Stimulated activated memory B cell treated with anti-CD40 and anti-IgM and Interleukin-4, amounts not matched to agents 10 μg/mL and 1 μg/mL and 100 μg/mL, for 72 hours (primary cell): ENCODE measurements around the gene CPOX.
A peak's percentile ranks its signal among the peaks of the same experiment; 100 is the strongest.

ENCODE experiments used
- ATAC-seq: fragments of 150-1000 bp; cut with Tn5 transposase; 2 replicates; pipeline ENCODE4 v1.10.0; 2021
- H3K27ac Mint-ChIP-seq: one replicate; pipeline ENCODE4 v1.8.0; 2022; ENCODE audit warnings: mild to moderate bottlenecking, mixed read lengths
- H3K27me3 Mint-ChIP-seq: one replicate; pipeline ENCODE4 v1.8.0; 2022; ENCODE audit warnings: mixed read lengths
- H3K36me3 Mint-ChIP-seq: one replicate; pipeline ENCODE4 v1.8.0; 2022; ENCODE audit warnings: mixed read lengths
- H3K4me1 Mint-ChIP-seq: one replicate; pipeline ENCODE4 v1.8.0; 2022; ENCODE audit warnings: mixed read lengths
- H3K4me3 Mint-ChIP-seq: one replicate; pipeline ENCODE4 v1.8.0; 2022; ENCODE audit warnings: mild to moderate bottlenecking, moderate library complexity, mixed read lengths
- H3K9me3 Mint-ChIP-seq: one replicate; pipeline ENCODE4 v1.8.0; 2022; ENCODE audit warnings: mixed read lengths

Gene CPOX

GRCh38 chr3:98581474-98581873 lies 11.9 kb downstream of the CPOX start:
- H3K27me3 Mint-ChIP-seq: no peaks in the 10 kb centered on the region
- no peak for ATAC-seq
- no peak overlapping the region for H3K27ac Mint-ChIP-seq
- peaks cover 5% of the 10 kb centered on the region for H3K4me1 Mint-ChIP-seq
- no peak overlapping the region for H3K4me3 Mint-ChIP-seq
- peaks cover 70% of the 10 kb centered on the region for H3K36me3 Mint-ChIP-seq
- no peaks in the 10 kb centered on the region for H3K9me3 Mint-ChIP-seq

GRCh38 chr3:98580401-98581386 lies 12.7 kb downstream of the CPOX start:
- no peak overlapping the region for H3K4me3 Mint-ChIP-seq
- no peaks in the 10 kb centered on the region for H3K27me3 Mint-ChIP-seq
- H3K27ac Mint-ChIP-seq: no peak overlapping the region
- H3K4me1 Mint-ChIP-seq: peaks cover 5% of the 10 kb centered on the region
- H3K36me3 Mint-ChIP-seq: peaks cover 73% of the 10 kb centered on the region
- ATAC-seq: no peak
- no peaks in the 10 kb centered on the region for H3K9me3 Mint-ChIP-seq

- no peak for ATAC-seq
- Mint-ChIP-seq H3K36me3 (peaks cover 46% of the 10 kb centered on the region), H3K27ac (peak overlapping the region; percentile 1), H3K4me1 (peaks cover 18% of the 10 kb centered on the region), H3K27me3 (no peaks in the 10 kb centered on the region), H3K4me3 (no peak overlapping the region), H3K9me3 (no peaks in the 10 kb centered on the region)
Measured at GRCh38 chr3:98577178-98577895, 16.1 kb downstream of the CPOX start.

- H3K27ac Mint-ChIP-seq: peak overlapping the region; percentile 81
- ATAC-seq: no peak
- H3K4me1 Mint-ChIP-seq: peaks cover 18% of the 10 kb centered on the region
- H3K27me3 Mint-ChIP-seq: no peaks in the 10 kb centered on the region
- H3K9me3 Mint-ChIP-seq: peaks cover 2% of the 10 kb centered on the region
- no peak overlapping the region for H3K4me3 Mint-ChIP-seq
- H3K36me3 Mint-ChIP-seq: peaks cover 30% of the 10 kb centered on the region
Measured at GRCh38 chr3:98574132-98574531, 19.3 kb downstream of the CPOX start.

GRCh38 chr3:98573181-98573728 lies 20.2 kb downstream of the CPOX start:
- ATAC-seq: no peak
- Mint-ChIP-seq H3K4me1 (peaks cover 21% of the 10 kb centered on the region), H3K36me3 (peaks cover 21% of the 10 kb centered on the region), H3K4me3 (peak overlapping the region; percentile 56), H3K27me3 (no peaks in the 10 kb centered on the region), H3K9me3 (peaks cover 2% of the 10 kb centered on the region), H3K27ac (peak overlapping the region; percentile 81)

- ATAC-seq: no peak
- peaks cover 2% of the 10 kb centered on the region for H3K9me3 Mint-ChIP-seq
- H3K27ac Mint-ChIP-seq: peak overlapping the region; percentile 76
Measured at GRCh38 chr3:98568402-98568801, 25.0 kb downstream of the CPOX start.

GRCh38 chr3:98567666-98568270 lies 25.6 kb downstream of the CPOX start:
- peaks cover 33% of the 10 kb centered on the region for H3K4me1 Mint-ChIP-seq
- H3K9me3 Mint-ChIP-seq: peaks cover 2% of the 10 kb centered on the region
- ATAC-seq: peak; percentile 51
- no peaks in the 10 kb centered on the region for H3K27me3 Mint-ChIP-seq
- no peak overlapping the region for H3K4me3 Mint-ChIP-seq
- H3K36me3 Mint-ChIP-seq: no peaks in the 10 kb centered on the region
- H3K27ac Mint-ChIP-seq: peak overlapping the region; percentile 76

More at GRCh38 chr3:98568402-98568801, 25.0 kb downstream of the CPOX start:
- no peak overlapping the region for H3K4me3 Mint-ChIP-seq
- peaks cover 32% of the 10 kb centered on the region for H3K4me1 Mint-ChIP-seq
- H3K36me3 Mint-ChIP-seq: no peaks in the 10 kb centered on the region
- H3K27me3 Mint-ChIP-seq: no peaks in the 10 kb centered on the region

GRCh38 chr3:98565843-98566242 lies 27.6 kb downstream of the CPOX start:
- no peak for ATAC-seq
- peaks cover 39% of the 10 kb centered on the region for H3K4me1 Mint-ChIP-seq
- H3K9me3 Mint-ChIP-seq: peaks cover 2% of the 10 kb centered on the region
- no peaks in the 10 kb centered on the region for H3K36me3 Mint-ChIP-seq
- H3K27me3 Mint-ChIP-seq: no peaks in the 10 kb centered on the region
- peak overlapping the region; percentile 86 for H3K27ac Mint-ChIP-seq
- H3K4me3 Mint-ChIP-seq: no peak overlapping the region

- ATAC-seq: no peak
- Mint-ChIP-seq H3K36me3 (no peaks in the 10 kb centered on the region), H3K9me3 (peaks cover 2% of the 10 kb centered on the region), H3K4me1 (peaks cover 41% of the 10 kb centered on the region), H3K4me3 (no peak overlapping the region), H3K27ac (peak overlapping the region; percentile 86), H3K27me3 (no peaks in the 10 kb centered on the region)
Measured at GRCh38 chr3:98565237-98565643, 28.2 kb downstream of the CPOX start.

- ATAC-seq: peak; percentile 63
- Mint-ChIP-seq H3K4me3 (peak overlapping the region; percentile 47), H3K36me3 (no peaks in the 10 kb centered on the region), H3K27ac (peak overlapping the region; percentile 86), H3K27me3 (no peaks in the 10 kb centered on the region), H3K9me3 (peaks cover 2% of the 10 kb centered on the region), H3K4me1 (peaks cover 41% of the 10 kb centered on the region)
Measured at GRCh38 chr3:98564282-98565005, 29.0 kb downstream of the CPOX start.

- ATAC-seq: peak; percentile 71
- Mint-ChIP-seq H3K36me3 (no peaks in the 10 kb centered on the region), H3K27ac (peak overlapping the region; percentile 86), H3K4me3 (no peak overlapping the region), H3K4me1 (peaks cover 46% of the 10 kb centered on the region), H3K27me3 (no peaks in the 10 kb centered on the region), H3K9me3 (no peaks in the 10 kb centered on the region)
Measured at GRCh38 chr3:98563661-98564281, 29.6 kb downstream of the CPOX start.

GRCh38 chr3:98561727-98562521 lies 31.5 kb downstream of the CPOX start:
- ATAC-seq: peak; percentile 32
- no peak overlapping the region for H3K27ac Mint-ChIP-seq
- no peaks in the 10 kb centered on the region for H3K36me3 Mint-ChIP-seq
- no peaks in the 10 kb centered on the region for H3K27me3 Mint-ChIP-seq
- H3K4me3 Mint-ChIP-seq: peak overlapping the region; percentile 7
- no peaks in the 10 kb centered on the region for H3K9me3 Mint-ChIP-seq
- H3K4me1 Mint-ChIP-seq: peaks cover 59% of the 10 kb centered on the region

- Mint-ChIP-seq H3K9me3 (no peaks in the 10 kb centered on the region), H3K36me3 (peaks cover 2% of the 10 kb centered on the region), H3K27ac (peak overlapping the region; percentile 62), H3K27me3 (no peaks in the 10 kb centered on the region), H3K4me3 (peak overlapping the region; percentile 43), H3K4me1 (peaks cover 70% of the 10 kb centered on the region)
- ATAC-seq: no peak
Measured at GRCh38 chr3:98560911-98561310, 32.5 kb downstream of the CPOX start.
